Stimulated activated CD4-positive, alpha-beta T cell treated with anti-CD3 and anti-CD28 coated beads, Interleukin-15, amount 100 ng/mL, for 1 hour (primary cell): ENCODE data around the gene FABP1.

ENCODE experiments used
- DNase-seq, 2 donors: peaks; one replicate each; pipeline ENCODE4 v3.0.0-alpha.2; 2020; ENCODE audit warnings: low read depth in 1 of 2, low spot score in 1 of 2

Gene FABP1

GRCh38 chr2:88127888-88128653 is at the start of gene FABP1:
TSS of gene FABP1 (minus strand) at chr2:88128062. CDS start at chr2:88128017, 45 bp downstream.
- no peak for DNase-seq

GRCh38 chr2:88177556-88177955 is 49.7 kb upstream of the FABP1 start:
- DNase-seq: no peak

GRCh38 chr2:88176352-88176984 is 48.6 kb upstream of the FABP1 start:
- no peak for DNase-seq

- no peak for DNase-seq
Measured at GRCh38 chr2:88172882-88173281, 45.0 kb upstream of the FABP1 start.

- no peak for DNase-seq
Measured at GRCh38 chr2:88171966-88172365, 44.1 kb upstream of the FABP1 start.

GRCh38 chr2:88170472-88170892 is 42.6 kb upstream of the FABP1 start:
- no peak for DNase-seq

- DNase-seq: no peak
Measured at GRCh38 chr2:88168386-88168785, 40.5 kb upstream of the FABP1 start.

- no peak for DNase-seq
Measured at GRCh38 chr2:88167740-88168139, 39.9 kb upstream of the FABP1 start.

GRCh38 chr2:88165332-88166003 is 37.6 kb upstream of the FABP1 start:
- no peak for DNase-seq

GRCh38 chr2:88161446-88162244 is 33.8 kb upstream of the FABP1 start:
- DNase-seq: no peak

GRCh38 chr2:88160517-88160916 is 32.7 kb upstream of the FABP1 start:
- no peak for DNase-seq

GRCh38 chr2:88159955-88160415 is 32.1 kb upstream of the FABP1 start:
- DNase-seq: peak in 1 of 2 donors; percentile 12

- DNase-seq: no peak
Measured at GRCh38 chr2:88159481-88159880, 31.6 kb upstream of the FABP1 start.

GRCh38 chr2:88148929-88149438 is 21.1 kb upstream of the FABP1 start:
- no peak for DNase-seq

GRCh38 chr2:88147145-88147544 is 19.3 kb upstream of the FABP1 start:
- no peak for DNase-seq

- no peak for DNase-seq
Measured at GRCh38 chr2:88146590-88146989, 18.7 kb upstream of the FABP1 start.

- no peak for DNase-seq
Measured at GRCh38 chr2:88144914-88145497, 17.1 kb upstream of the FABP1 start.

GRCh38 chr2:88144271-88144670 is 16.4 kb upstream of the FABP1 start:
- DNase-seq: no peak

- DNase-seq: no peak
Measured at GRCh38 chr2:88141952-88142351, 14.1 kb upstream of the FABP1 start.

- no peak for DNase-seq
Measured at GRCh38 chr2:88139804-88140203, 11.9 kb upstream of the FABP1 start.
